Measurements from ENCODE around the gene NCOA3.
"Not testable (repeated sequence)": the region's sequence is repeated elsewhere in the genome, so short reads cannot be mapped to it uniquely, and the experiment has no call there.

The NCOA3 gene

GRCh38 chr20:47468290-47469050 lies 33.2 kb upstream of the NCOA3 start:
- no peak for DNase-seq (ENCODE audit: low read depth in 3 of 3)

GRCh38 chr20:47475419-47476044 lies 26.2 kb upstream of the NCOA3 start:
- no peak for DNase-seq (ENCODE audit: low read depth in 3 of 3)

GRCh38 chr20:47476452-47476851 lies 25.2 kb upstream of the NCOA3 start:
- DNase-seq (ENCODE audit: low read depth in 3 of 3) = no peak

DNA sequence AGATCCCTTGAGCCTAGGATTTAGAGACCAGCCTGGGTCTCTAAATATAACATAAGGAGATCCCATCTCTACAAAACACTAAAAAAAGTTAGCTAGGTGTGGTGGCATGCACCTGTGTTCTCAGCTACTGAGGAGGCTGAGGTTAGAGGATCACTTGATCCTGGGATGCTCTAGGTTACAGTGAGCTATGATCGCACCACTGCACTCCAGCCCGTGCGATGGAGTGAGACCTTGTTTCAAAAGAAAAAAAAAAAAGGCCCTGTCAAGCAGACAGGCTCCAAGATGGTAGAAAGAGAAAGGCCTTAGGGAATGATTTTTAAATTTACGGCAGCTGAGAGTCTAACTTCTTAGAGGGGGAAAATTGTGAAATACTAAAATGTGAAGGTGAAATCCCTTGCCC lies 22.6 kb upstream of the NCOA3 start:
- no peak for DNase-seq (ENCODE audit: low read depth in 3 of 3)

GRCh38 chr20:47479506-47479905 lies 22.2 kb upstream of the NCOA3 start:
- no peak for DNase-seq (ENCODE audit: low read depth in 3 of 3)

DNA sequence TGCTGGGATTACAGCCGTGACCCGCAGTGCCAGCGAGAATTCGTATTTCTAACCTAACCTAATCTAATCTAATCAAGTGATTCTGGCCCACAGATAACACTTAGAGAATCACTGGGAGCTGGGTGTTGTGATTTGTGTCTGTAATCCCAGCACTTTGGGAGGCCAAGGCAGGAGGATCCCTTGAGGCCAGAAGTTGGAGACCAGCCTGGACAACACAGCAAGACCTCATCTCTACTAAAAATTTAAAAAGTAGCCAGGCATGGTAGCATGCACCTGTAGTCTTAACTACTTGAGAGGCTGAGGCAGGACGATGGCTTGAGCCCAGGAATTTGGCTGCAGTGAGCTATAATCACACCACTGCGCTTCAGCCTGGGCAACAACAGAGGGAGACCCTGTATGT lies 21.4 kb upstream of the NCOA3 start:
- DNase-seq (ENCODE audit: low read depth in 3 of 3) = no peak

DNA sequence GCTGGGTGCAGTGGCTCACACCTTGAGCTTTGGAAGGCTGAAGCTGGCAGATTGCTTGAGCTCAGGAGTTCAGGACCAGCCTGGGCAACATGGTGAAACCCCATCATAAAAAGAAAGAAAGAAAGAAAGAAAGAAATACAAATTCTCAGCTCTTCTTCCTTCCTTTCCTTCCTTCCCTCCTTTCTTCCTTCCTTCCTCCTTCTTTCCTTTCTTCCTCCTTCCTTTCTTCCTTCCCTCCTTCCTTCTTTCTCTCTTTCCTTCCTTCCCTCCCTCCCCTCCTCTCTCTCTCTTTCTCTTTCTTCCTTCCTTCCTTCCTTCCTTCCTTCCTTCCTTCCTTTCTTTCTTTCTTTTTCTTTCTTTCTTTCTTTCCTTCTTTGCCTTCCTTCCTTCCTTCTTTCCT lies 21.0 kb upstream of the NCOA3 start:
- no peak for DNase-seq (ENCODE audit: low read depth in 3 of 3)

- DNase-seq (ENCODE audit: low read depth in 3 of 3) = no peak
Measured at GRCh38 chr20:47481330-47482216, 20.1 kb upstream of the NCOA3 start.

- DNase-seq (ENCODE audit: low read depth in 3 of 3) = no peak
Measured at GRCh38 chr20:47482705-47483104, 19.0 kb upstream of the NCOA3 start.

DNA sequence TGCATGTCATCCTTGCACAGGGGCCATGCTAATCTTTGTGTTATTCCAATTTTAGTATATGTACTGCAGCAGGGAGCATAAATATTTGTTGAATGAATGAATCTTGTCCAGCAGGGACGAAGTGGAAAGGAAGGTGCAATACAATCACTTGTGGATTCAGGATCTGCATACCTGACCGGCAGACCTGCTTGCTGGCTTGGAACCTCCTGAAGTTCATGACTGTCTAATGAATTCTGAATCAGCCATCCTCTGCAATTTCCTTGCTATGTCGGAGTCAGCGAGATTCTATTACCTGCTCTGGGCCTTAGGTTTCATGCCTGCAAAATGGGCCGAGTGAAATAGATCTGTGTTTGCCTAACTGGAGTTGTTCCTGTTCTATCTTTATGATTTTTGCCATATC lies 17.4 kb upstream of the NCOA3 start:
- no peak for DNase-seq (ENCODE audit: low read depth in 3 of 3)

GRCh38 chr20:47487175-47487917 lies 14.3 kb upstream of the NCOA3 start:
- DNase-seq (ENCODE audit: low read depth in 3 of 3) = peak; percentile 41 to 63 (median 57)

DNA sequence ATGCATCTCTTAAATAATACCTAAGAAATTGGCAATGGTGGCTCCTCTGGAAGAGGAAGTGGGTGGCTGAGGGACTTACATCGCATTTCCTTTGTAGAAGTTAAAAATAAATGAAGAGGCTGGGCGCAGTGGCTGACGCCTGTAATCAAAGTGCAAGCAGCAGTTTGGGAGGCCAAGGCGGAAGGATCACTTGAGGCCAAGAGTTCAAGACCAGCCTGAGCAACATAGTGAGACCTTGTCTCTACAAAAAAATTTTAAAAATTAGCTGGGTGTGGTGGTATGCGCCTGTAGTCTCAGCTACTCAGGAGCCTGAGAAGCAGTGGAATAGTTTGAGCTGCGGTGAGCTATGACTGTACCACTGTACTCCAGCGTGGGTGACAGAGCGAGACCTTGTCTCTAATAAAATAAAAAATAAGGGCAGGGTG lies 12.2 kb upstream of the NCOA3 start:
- DNase-seq (ENCODE audit: low read depth in 3 of 3) = no peak

GRCh38 chr20:47490795-47491194 lies 10.9 kb upstream of the NCOA3 start:
- no peak for DNase-seq (ENCODE audit: low read depth in 3 of 3)

GRCh38 chr20:47492284-47492683 lies 9.4 kb upstream of the NCOA3 start:
- DNase-seq (ENCODE audit: low read depth in 3 of 3) = no peak

DNA sequence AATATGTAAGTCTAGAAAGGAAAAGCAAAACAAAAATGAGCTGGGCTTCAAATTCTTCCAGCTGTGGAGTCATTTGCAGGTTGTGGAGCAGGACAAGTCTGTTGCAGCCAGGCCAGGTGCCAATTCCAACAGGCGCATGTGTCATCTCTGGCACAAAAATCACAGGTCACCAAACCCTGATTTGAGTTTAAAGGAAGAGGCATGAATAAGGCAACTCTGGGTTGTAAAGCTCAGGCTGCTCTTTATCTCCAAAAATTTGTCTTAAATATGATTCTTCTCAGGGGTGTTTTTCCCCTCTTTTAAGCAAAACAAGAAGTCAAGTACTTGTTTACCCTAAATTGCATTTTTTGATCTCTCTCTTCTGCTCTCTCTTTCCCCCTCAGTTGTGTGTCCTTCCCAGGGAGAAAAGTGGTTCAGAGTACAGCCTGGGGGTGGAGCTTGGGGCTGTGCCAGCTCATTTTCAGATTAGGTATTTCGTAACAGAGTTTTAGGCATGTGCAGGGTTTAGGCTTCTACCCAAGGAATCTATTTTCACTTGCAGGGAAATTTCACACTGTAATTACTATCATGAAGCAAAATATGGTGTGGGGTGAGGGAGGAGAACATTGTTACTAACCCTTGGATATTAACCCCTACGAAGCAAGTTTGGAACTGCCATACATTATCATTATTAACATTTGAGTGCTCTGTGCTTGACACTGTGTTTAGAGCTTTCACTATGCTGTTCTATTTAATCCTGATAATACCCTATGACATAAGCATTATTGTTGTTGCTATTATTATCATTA lies 8.3 kb upstream of the NCOA3 start:
- peak in 1 of 3 donors; percentile 55 for DNase-seq (ENCODE audit: low read depth in 3 of 3)

DNA sequence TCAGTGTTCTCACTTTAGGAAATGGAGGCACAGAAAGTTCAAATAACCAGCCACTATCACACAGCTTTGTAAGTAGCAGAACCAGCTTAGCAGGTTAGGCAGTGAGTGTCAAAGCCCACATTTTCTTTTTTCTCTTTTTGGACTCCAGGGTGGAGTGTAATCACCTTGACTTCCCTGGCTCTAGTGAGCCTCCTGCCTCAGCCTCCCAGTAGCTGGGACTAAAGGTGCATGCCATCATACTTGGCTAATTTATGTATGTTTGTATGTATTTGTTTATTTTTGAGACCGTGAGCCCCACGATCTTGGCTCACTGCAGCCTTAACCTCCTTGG lies 7.8 kb upstream of the NCOA3 start:
- DNase-seq (ENCODE audit: low read depth in 3 of 3) = no peak

GRCh38 chr20:47494606-47495005 lies 7.1 kb upstream of the NCOA3 start:
- DNase-seq (ENCODE audit: low read depth in 3 of 3) = not testable (repeated sequence)

- no peak for DNase-seq (ENCODE audit: low read depth in 3 of 3)
Measured at GRCh38 chr20:47496118-47496517, 5.6 kb upstream of the NCOA3 start.

GRCh38 chr20:47498606-47499005 lies 3.1 kb upstream of the NCOA3 start:
- DNase-seq (ENCODE audit: low read depth in 3 of 3) = no peak

DNA sequence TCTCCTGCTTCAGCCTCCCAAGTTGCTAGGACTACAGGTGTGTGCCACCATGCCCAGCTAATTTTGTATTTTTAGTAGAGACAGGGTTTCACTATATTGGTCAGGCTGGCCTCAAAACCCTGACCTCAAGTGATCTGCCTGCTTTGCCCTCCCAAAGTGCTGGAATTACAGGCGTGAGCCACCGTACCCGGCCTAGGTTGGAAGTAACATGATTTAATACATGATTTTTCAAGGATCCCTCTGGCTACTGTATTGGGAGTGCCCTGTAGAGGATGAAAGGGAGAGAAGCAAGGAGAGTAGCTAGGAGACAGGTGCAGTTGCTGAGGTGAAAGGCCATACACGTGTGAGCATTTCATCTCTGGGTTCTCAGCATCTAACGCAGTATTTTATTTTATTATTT lies 2.6 kb upstream of the NCOA3 start:
- DNase-seq (ENCODE audit: low read depth in 3 of 3) = no peak

DNA sequence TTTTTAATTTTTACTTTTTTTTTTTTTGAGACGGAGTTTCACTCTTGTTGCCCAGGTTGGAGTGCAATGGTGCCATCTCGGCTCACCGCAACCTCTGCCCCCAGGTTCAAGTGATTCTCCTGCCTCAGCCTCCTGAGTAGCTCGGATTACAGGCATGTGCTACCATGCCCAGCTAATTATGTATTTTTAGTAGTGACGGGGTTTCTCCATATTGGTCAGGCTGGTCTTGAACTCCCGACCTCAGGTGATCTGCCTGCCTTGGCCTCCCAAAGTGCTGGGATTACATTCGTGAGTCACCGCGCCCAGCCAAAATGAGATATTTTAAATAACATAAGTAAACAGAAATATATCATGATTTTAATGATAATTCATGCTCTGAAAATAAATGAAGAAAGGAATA lies 1.6 kb upstream of the NCOA3 start:
- DNase-seq (ENCODE audit: low read depth in 3 of 3) = not testable (repeated sequence)
